DMS79 (cell line): ENCODE measurements around the gene CNIH2.

Experiments used
- DNase-seq: peaks from one replicate; lab custom pipeline; 2025; lab: John Stamatoyannopoulos, UW

Gene CNIH2

DNA sequence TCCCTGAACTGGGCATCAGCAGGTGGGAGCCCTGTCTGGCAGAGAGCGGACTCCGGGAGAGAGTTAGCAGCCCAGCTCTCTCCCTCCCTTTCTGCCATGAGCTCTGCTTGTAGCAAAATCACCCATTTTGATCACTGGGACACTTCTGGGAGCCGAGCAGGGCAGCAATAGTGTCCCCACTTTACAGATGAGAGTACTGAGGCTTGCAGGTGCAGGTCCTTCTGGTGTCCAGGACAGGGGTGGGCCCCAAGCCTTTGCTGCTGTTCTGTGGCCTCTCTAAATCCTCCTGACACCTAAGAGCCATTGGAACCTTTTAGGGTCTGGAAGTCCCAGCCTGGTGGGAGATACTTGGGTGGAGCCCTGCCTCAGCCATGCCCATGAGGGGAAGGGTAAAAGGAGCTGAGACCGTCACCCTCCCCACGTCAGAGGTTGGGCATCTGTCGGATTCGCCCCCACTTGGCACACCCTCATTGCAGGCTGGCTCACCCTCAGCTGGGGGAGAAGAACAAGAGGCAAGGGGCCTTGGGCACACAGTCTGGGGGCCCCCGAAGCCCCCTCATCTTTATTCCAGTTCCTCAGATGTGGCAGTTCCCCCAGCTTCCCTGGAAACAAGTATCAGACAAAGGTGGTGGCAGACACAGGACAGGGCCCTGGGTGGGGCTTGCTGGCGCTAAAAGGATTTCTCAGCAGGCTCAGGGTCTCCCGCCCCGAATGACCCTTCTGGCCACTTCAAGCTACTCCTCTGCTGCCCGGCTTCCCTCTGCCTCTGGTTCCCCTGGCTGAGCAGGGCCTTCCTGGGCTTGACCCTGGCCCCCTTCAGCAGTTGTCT, 53.8 kb downstream of the CNIH2 start:
- DNase-seq, result no peak

DNA sequence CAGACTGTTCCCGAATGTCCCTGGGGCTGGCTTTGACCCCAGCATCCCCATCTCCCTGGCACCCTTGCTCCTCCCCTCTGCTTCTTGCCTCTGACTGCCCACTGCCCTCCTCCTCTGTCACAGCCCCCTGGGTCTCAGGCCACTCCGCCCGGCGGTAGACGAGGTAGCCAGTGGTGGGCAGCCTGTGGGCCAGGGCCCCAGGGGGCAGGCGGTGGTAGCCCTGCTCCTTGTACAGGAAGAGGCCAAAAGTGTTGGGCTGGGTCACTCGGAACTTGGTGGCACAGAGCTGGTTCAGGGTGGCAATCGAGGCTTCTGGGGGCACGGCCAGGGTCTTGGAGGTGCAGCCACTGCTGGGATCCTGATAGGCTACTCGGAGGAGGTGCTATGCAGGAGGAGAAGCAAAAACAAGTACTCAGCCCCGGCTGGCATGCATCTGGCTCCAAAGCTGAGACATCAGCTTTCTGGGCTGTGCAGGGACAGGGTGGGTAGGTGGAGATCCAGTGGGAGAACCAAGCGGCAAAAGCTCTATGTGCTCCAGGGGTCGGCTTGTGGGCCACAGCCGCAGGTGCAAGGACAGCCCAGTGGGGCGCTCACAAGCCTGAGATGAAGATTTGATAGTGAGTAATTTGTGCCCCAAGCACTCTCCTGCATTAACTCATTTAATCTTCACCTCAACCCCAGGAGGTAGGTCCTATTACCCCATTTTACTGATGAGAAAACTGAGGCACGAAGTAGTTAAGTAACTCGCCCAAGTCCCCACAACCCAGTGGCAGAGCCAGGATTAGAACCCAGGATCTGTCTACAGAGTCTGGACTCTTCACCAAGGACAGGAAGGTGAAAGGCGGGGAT, 54.6 kb downstream of the CNIH2 start:
- DNase-seq, result no peak

DNA sequence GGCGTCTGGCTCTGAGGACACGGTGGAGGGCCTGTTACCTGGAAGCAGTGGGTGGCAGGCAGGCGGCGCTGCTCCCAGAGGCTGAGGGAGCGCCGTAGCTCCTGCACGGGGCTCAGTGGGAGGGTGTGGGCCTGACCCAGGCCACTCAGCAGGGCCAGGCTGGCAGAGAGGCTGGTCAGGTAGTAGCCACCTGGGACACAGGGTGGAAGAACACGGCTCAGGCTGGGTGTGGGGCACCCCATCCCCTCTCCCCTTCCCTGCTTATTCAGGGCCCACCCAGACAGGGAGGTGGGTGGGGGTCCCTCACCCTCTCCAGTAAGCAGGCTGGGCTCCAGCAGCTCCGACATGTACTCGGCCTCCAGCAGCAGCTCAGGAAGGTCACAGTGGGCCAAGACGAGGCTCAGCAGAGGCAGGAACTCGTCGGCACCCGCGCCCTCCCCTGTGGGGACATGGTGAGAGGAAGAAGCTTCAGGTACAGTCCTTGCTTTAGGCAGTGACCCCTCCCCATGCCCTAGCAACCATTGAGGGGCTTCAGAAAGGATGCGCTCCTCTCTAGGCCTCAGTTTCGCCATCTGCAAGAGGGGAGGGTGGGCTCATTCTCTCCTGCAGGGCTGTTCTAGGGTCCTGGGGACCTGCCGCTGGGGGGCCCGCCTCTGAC, 55.4 kb downstream of the CNIH2 start:
- DNase-seq, result no peak
